Superior temporal gyrus (tissue), 1 donor: Measurements from ENCODE around the gene TIMM21.

Source experiments
- DNase-seq: peaks from one replicate; pipeline ENCODE4 v3.0.0-alpha.2; 2016; ENCODE audit errors: extremely low spot score

The TIMM21 gene

DNA sequence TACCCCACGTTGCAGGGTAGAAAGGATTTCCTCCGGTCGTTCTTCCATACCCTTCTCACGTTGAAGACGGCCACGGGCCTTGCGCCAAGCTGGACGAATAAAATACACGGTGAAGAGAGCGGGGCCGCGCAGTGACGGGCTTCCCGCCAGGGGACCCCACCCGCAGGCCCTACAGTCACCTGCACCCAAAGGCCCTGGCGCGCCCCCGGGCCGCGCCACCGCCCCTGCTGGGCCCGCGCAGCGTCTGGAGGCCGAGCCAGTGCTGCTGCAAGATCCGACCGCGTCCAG lies 888 bp upstream of the TIMM21 start:
- no peak for DNase-seq

DNA sequence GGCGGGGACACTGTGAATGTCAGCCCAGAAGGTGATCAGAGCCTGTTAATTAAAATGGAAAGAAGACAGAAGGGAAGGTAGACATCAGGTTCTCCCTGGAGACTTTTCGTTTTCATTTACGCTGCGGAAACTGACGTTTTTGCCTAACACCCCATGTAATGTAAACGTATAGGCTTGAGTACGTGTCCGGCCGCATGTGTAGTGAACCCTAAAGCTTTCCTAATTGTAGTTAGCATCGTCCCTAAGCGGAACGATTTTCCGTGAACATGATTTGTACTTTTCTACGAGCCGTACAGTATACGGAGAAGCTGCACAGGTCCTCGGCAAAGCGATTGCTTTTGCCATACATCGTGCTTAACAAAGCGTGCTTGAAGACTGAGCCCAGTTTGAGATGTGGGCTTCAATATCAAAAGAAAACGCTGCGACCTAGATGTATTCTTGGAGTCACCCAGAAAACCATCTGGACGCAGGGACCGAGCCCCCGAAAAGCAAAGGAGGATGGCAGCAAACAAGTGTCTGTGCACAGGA lies 284 bp downstream of the TIMM21 start:
- DNase-seq, result no peak

DNA sequence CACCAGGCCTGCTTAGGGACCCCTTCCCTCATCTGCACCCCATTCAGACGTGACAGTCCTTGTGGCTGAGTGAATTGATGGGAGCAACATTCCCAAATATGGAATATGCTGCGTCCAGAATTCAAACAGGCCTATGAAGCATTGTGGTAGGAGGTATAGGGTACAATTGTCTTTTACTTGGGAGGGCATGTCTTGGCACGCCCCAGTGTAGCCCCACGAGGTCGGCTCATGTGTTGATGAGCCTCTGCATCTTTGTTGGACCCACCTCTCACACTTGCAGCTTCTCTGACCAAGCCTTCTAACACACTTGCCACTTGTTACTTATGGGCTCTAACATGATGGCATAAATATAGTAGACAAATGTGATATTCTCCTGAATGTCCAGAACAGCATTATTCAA lies 1.6 kb downstream of the TIMM21 start:
- no peak for DNase-seq

DNA sequence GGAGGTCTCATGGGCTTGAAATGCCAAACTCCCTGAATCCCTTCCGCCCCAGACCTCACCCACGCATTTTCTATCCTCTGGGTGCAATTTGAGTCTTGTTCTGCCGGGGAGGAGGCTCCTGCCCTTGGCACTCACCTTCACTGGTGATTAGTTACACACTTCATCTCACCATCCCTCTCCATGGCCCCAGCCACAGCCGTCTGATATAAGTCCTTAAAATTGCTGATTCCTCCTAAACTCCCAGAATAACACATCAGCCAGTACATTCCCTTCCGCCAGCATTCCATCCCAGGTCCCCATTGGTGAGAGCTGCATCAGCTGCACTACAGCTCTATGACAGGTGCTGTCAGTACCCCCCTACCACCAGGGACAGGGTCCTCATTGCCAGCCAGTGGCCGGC lies 3.9 kb downstream of the TIMM21 start:
- no peak for DNase-seq

DNA sequence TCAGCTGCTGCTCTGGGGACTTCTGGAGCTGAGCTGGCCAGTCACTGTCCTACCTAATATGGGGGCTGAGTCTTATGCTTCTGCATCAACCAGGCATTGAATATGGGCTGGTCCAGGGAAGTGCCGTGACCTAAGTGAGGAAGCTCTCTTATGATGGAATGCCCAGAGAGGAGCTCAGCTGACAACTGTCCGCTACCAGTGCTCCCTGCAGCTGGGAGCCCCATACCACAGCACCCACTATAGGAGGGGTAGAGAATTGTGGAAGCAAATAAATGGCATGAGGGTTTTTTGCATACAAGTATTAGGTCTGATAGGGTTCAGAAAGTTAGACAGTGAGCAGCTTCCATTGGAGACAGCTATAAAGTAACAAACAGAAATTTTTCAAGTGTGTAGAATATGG lies 4.5 kb downstream of the TIMM21 start:
- no peak for DNase-seq

DNA sequence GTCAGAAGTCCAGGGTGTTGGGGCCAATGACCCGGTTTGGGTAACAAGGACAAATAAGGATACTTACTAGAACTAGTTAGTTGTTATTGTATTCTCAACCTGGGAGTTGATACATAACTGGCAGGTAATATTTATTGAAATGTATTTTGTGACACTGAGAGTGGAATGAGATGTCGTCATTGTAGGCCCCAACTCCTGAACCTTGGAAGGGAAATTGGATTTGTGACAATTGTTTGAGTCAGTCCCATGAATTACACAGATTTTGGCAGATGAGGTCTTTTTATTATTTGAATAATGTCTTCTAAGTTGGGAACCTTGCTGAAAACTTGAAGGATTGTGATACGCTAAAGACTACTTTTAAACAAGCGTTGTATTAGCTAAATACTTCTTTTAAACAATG lies 5.1 kb downstream of the TIMM21 start:
- no peak for DNase-seq

DNA sequence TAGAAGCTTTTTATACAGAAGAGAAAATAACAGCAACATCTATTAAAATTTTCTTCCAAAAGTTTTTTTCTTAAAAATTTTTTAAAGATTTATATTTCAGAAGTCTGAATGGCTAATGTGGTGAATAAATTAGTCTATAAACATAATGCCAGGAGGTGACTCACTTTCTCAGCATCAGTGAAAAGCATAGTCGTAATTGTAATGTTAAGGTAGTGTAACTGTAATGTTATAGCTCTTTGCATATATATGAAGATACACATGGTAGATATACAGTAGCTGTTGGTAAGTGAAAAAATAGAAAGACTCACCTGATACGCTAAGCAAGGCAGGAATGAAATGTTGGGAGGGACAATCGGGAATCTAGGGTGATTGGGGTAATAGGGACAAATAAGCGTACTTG lies 5.5 kb downstream of the TIMM21 start:
- no peak for DNase-seq

DNA sequence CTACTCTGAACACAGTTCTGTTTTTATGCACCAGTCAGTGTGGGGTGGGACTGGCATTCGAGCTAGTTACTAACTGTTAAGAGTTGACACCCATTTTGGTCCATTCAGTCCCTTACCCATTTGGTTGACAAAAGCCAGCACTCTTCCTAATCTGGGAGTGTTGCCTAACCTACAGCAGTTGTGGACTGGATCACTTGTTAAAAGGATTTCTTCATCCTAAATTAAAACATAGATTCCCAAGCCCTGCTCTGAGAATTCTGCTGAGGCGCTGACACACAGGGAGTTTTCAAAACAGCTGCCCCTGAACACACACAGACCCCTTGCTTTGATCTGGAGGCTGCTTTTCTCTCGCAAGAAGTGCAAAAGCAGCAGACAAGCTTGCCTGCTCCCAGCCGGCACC lies 6.4 kb downstream of the TIMM21 start:
- no peak for DNase-seq

DNA sequence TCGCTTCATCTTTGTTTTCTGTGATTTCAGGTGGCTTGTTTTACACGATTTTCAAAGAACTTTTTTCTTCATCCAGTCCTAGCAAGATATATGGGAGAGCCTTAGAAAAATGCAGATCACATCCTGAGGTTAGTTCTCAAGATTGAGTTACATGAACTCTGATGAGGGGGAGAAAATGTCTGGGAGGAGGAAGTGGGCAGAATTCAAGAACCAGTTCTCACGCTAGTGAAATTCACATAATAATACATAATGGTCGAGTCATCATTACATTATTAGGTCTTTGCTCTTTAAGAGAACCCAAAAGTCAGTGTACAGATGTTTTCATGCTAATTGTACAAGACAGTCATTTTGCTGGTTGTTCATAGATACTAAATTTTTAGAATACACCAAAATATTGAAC lies 7.0 kb downstream of the TIMM21 start:
- no peak for DNase-seq

DNA sequence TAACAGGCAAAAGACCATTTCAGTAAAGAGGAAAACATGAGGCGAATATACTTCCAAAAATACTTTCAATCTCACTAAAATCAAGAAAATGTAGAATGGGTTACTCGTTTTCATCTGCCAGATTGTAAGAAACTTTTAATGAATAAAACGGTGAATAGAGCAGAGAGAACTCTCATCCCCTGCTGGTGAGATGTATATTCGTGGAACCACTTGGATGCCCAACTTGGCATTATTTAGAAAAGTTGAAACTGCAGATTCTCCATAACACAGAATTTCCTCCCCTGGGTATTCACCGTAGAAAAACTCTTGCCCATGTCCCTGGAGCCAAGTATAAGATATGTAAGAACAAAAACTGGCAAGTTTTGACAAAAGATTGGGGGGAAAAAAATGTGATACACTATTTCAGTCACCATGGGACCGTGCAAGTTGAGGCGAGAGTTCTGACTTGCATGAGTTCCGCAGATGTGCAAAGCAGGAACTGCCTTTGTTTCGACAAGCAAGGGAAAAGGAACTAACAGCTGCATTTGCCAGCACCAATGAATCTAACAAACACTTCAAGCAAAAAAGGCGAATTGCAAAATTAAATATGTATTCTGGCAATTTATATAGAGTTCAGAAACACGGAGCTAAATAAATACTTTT lies 14.8 kb downstream of the TIMM21 start:
- DNase-seq, result no peak

DNA sequence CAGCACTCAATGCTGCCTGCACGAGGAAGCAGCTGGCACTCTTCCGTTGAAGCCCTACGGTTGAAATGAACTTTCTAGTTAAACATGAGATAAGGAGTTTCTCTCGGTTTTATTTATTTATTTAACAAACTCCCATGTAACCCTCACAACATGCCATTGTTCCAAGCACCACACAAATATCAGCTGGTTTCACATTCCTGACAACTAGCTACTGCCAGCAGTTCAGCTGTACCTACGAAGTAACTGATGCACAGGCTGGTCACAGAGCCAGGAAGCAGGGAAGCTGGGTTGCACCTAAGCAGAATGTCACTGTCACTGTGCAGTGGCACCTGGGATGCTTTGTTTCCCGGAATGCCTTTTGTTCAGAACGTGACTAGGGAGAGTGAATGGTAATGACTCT lies 18.1 kb downstream of the TIMM21 start:
- no peak for DNase-seq

DNA sequence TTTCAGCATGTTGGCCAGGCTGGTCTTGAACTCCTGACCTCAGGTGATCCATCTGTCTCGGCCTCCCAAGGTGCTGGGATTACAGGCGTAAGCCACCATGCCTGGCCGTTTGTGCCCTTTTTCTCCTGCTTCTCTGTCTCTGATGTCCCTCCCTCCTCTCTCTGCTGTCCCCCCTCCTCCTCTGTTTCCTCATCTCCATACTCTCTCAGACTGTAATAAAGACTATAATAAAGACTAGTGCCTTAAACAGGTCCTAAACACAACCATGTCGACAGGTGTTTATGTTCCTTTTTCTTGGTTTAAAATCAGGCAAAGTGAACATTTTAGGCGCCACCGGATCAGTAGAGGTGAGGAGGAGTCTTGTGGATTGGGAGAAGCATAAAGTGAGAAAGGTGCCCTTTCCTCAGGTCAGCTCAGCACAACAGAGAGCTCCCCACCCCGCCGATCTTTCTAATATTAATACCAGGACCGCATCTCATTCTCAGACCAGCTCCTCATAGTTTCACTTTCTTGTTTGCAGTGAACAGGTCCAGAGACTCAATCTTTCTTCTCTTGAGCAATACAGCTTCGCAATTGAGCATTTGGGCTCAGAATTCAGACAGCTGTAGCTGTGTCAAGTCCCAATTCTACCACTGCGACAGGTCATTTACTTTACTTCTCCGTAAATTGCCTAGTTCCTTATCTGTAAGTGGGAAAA lies 23.7 kb downstream of the TIMM21 start:
- DNase-seq, result no peak

DNA sequence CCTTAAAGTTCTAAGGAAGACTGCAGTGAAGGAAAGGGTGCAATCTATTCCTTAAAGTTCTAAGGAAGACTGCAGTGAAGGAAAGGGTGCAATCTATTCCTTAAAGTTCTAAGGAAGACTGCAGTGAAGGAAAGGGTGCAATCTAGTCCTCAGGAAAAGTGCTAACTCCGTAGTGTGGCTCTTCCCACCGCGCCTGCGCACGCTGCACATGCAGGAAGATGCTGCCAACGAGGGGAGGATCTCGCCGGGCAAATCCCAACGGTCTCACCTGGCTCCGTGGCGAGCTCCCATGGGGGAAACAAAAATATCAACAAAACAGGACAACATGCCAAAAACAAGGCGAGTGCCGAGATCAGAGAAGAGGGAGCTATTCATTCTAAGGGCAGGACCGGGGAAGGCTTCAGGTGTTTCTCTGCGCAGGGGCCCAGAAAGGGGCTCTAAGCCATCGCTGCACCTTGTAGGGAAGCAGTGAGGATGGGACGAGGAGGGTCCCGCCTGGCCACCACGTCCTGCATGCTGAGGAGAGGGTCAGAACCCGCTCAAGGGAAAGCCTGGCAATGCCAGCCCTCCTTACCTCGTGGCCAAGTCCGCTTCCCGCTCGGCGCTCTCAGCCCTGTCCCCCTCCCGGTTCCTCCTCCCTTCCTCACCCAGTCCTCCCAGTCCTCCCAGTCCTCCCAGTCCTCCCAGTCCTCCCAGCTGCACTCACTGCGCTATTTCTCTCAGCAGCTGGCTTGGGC lies 24.5 kb downstream of the TIMM21 start:
- no peak for DNase-seq

DNA sequence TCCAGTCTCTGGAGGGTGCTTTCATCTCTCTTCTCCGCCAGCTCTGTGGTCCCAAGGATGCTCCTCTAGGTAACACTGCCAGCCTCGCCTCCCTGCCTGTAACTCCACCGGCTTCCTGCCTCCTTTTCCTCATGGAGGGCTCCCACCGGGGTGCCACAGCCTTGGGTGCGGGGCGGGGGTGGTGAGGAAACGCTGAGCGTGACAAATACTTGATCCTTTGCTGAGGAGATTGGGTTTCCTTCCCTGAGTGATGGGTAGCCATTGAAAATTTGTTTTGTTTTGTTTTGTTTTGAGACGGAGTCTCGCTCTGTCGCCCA lies 25.1 kb downstream of the TIMM21 start:
- DNase-seq, result no peak

DNA sequence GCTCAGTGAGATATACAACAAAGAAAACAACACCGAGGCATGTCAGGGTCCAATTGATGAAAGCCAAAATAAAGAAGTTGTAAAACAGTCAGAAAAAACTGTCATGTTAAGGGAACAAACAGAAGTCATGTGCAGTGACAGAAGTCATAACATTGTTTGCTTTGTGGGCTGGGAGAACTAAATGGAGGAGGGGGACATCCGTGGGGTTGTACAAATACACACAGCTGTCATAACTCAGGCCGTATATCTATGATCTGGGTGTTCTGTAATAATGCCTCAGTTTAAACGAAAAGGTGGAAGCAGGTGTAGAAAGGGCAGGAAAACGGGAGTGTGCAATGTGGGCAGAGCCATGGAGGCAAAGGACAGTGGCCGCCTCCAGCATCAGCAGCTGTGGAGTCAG lies 27.3 kb downstream of the TIMM21 start:
- no peak for DNase-seq

DNA sequence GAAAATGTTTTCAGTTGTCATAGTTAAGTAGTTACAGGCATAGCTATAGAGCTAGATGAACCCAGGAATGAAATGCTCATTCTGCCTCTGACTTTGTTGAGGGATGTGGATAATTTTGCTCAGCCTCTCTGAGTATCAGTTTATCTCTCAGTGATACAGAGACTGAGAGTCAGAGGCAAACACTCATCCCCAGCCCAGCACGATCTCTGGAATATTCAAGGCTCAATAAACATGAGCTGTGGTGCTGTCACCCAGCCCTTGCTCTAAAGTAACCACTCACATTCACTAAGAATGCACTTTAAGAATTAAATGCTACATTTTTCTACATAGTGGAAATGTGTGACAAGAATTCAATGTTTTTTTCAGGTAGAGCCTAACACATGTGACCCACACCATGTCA lies 30.6 kb downstream of the TIMM21 start:
- DNase-seq, result no peak

DNA sequence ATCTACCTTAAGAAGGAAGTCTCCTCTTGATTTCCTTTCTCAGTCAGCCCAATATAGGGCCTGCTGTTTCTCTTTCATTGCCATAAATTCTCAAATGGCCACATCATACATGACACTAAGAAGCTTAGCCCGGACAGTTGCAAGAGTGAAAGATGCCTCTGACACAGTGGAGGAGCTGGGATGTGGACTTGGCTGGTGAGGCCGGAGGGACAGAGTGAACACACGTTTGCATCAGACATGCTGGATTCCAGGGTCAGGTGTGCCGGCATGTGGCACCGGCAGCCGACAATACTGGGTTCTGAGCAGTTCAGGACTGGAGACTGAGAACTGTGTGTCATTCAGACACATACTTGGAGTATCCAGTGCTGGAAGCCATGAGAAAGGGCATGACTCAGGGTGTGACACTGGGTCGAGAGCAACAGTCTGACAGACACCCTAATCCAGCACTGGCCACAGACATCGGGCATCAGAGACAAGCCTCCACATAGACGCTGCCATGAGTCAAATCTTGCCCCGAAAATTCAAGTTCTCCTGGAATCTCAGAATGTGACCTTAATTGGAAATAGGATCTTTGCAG lies 31.4 kb downstream of the TIMM21 start:
- no peak for DNase-seq

DNA sequence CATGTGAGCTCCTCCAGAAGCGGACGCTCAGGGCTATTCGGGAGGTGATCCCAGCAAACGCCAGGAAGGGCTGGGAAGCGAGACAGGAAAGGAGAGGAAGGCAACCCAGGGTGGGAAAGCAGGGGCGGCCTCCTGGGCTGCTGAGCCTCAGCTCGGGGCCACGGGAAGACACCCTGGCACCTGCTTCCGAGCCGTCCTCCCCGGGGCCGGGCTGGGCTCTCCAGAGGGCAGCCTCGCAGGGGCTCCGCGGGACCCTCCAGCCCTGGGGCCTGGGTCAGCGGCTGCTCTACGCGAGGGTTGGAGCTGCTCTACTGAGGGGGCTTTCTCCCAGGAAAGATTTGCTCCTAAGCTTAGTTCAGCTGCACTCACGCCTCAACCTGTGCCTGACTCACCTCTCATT lies 34.0 kb downstream of the TIMM21 start:
- no peak for DNase-seq

DNA sequence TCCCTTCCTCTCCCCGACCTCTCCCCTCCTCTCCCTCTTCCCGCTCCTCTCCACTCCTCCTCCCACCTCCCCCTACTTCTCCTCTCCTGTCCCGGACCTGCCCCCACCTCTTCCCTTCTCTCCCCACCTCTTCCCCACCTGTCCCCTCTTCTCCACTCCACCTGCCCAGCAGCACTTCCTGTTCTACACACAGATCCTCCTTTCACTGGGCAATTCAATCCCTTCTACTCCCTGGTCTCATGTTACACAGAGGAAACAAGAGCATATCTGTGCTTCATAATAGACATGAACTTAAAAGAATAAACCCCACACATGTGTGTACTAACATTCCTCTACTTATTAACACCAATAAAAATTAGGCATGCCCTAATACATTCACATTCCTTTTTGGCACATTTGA lies 34.8 kb downstream of the TIMM21 start:
- DNase-seq, result no peak

DNA sequence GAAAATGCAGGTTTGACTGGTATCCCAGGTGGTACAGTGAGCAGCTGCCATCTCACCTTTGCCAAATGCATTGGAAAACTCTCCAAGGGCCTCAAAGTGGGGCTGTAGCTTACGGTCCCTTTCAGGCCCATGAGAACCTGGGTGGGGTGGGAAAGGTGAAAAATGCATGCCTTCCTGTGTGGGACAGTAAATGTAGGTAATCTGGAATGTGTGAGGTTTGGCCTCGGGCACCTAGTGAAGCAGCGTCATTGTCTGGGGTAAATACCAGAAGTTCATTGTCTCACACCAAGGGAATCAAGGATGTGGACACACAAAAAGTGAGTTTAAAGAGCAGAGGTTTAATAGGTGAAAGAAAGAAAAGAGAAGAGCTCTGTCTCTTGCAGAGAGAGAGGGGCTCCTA lies 36.6 kb downstream of the TIMM21 start:
- DNase-seq, result no peak

DNA sequence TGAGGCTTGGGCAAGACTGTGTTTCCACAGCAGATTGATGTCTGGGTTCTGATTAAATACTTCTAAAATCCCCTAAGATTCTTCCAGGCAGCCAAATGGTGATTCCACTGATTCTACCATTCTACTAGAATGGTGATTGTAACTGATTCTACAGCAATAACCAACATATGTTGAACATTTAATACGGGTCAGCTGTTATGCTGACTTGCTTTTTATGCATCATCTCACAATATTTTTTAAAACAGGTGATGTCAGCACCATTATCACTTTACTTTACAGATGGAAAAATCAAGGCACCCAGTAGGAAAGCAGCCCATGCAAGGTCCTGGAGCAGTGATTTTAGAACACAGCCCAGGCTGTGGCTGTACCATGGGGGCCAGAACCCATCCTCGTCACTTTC lies 37.5 kb downstream of the TIMM21 start:
- no peak for DNase-seq

DNA sequence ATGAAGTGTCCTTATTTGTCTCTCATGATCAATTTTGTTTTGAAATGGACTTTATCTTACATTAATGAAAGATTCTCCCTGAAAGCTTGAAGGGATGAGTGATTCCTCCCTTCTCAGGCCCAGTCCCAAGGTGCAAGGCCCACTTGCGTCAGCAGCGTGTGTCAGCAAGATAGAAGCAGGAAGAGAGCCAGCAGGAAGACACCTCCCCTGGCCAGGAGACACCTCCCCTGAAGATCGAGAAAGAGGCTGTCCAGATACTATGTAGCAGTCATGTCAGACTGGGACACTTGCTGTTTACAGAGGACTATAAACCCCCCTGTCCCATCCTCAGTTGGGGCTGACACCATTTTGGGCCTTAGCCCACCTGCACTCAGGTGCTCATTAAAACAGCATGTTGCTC lies 38.3 kb downstream of the TIMM21 start:
- no peak for DNase-seq

DNA sequence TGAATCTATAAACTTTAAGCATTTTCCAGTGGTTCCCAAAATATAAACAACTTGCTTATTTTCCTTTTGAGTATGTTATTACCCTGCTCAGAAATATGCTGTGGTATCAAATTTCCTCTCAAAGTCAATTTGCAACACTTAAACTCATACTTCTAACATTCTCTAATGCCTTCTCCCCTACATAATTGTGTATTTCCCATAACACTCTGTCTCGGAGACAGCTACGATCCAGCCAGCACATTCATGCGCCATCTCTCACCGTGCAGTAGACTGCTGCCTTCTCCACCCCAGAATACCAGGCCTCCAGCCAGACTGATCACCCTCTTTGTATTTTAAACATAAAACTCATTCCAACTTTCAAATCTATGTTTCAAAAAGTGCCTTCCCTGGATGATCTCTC lies 41.8 kb downstream of the TIMM21 start:
- DNase-seq, result no peak
